HG02840 (cell line): ENCODE results near the gene SMAP1.

Experiments used
- ATAC-seq: cut with Tn5 transposase; IDR thresholded peaks from one replicate; pipeline ENCODE4 v1.9.1; 2021; ENCODE audit warnings: mild to moderate bottlenecking, moderate library complexity, moderate number of reproducible peaks; ENCODE audit not compliant: unreplicated experiment, low FRiP score

Gene SMAP1

DNA sequence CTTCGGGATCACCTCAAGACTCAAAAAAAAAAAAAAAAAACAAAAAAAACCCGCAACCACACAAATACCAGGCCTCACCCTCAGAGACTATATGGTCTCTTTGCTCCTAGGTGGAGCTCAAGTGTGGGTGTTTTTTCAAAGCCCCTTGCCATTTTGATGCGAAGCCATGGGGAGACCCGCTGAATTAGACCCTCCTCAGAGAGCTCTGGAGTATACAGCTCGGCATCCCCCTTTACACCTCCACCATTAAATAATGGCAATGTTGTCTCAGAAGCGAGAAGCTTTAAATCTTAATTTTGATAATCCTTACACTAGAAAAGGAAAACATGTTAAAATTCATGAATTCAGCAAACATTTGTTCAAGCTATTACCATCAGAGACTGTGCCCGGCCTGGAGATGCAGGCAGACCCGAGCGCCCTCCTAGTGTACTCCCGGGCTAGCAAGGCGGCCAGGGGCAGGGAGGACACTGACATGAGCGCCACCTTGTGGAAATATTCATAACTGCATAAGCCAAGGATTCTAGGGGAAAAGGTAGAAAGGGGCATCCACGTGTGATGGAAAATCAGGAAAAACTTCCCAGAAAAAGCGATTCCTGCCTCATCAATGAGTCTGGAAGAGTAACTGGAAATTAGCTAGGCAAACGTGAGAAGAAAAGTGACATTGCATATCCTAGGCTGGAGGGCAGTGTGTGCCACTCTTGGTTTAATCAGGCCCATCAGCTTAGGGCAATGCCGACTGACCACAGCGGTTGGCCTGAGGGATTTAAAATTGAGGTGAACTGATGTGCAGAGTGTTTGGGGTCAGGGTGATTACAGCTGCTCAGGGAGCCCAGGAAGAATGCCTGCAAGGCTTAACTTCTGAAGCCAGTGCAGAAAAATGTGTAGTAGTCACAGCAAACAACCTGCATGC is 216.6 kb downstream of the SMAP1 start:
- ATAC-seq = no peak

DNA sequence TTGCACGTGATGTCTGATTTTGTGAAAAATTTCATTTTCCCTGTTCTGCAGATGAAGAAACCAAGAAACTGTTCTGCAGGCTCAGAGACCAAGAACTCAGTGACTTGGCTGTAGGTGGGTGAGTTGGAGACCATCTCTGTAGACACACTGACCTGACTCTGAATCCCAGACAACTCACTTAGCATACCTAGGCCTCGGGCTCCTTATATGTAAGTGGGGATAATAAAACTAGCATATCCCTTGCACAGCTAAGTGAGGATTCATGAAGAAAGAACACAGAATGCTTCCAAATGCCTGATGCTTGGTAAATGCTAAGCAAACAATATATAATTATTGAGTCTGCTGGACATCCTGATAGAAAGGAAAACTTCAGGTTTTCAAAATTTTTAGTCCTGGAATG is 218.4 kb downstream of the SMAP1 start:
- ATAC-seq = no peak

DNA sequence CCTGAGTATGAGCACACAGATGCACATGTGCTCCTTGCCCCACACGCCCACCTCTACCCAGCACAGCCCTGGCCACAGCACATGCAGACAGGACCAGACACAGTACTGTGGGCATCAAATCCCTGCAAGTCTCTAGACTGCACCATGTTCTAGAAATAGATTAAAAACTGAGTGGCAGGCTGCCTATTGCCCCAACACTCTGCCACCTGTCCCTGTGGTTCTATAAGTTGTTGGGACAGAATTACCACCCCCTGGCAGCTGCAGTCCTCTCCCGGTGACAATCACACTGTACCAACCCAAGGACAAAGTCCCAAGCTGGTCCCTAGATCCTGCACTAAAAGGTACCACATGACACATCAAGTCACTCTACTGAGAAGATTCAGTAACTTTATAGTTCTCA is 219.0 kb downstream of the SMAP1 start:
- no peak for ATAC-seq

- no peak for ATAC-seq
Observed at GRCh38 chr6:70889270-70889669, 221.6 kb downstream of the SMAP1 start.

- ATAC-seq = no peak
Observed at GRCh38 chr6:70894001-70894400, 226.3 kb downstream of the SMAP1 start.

DNA sequence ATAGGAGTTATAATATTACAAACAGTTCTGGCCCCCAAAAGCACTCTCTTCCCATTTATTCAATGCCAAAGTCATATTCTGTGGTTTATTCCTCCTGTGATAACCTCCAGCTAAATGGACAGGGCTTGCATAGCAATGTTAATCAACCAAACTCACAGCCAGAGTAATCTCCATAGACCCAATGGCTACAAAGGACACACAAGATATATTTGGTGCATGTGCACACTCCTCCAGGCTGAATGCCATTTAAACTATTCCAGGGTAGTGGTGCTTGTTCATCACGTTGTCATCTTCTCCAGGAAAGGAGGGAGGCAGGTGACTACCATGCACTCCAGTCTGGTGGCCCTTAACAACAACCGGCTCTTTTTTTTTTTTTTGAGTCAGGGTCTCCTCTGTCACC is 232.4 kb downstream of the SMAP1 start:
- no peak for ATAC-seq

- no peak for ATAC-seq
Observed at GRCh38 chr6:70901324-70901723, 233.6 kb downstream of the SMAP1 start.

DNA sequence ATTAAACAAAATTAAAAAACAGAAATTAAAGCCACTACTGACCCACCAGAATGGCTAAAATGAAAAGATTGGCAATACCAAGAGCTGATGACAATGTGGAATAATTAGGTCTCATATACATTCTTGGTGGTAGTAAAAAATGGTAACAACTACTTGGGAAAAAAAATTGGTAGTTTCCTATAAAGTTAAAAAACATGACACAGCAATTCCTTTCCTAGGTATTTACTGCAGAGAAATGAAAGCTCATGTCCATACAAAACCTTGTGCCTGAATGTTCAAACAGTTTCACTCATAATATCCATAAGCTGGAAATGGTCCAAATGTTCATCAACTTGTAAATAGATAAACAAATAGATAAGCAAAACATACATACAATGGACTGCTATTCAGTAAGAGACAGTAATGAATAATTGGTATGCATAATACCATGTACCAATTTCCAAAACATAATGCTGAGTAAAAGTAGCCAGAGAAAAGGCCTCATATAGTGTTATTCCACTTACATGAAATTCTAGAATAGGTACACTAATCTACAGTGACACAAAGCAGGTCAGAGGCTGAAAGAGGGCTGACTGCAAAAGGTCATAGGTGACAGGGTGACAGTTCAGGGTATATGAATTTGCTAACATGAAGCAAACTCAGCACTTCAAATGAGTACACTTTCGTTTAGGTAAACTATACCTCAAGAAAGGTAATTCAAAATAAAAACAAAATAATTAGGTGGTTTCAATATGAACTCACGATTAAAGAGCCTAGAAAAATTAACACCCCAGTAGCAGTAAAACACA is 236.2 kb downstream of the SMAP1 start:
- no peak for ATAC-seq

DNA sequence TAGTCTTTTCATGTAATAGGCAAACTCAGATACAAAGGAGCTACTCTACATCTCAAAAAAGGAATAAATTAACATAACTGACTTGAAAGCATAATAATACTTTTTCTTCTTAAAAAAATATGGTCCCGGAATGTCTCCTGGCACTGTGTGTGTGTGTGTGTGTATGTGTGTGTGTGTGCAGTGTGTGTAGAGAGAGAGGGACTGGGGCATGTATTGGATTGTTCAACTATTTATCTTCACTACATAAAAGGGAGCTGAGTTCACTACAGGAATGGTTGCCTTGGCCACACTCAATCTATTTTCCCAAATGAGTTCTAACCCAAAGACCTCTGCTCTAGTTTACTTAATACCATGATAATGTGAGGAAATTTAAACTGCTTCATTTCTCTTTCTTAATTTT is 238.1 kb downstream of the SMAP1 start:
- ATAC-seq = no peak
